Left cardiac atrium (tissue), 4 donors: ENCODE data around the gene ANO8. TPM values are rescaled to one million over a fixed set of nuclear protein-coding genes. Genes with fewer than 3 reads are reported as not detected.
A peak's percentile ranks its signal among the peaks of the same experiment; 100 is the strongest.

Experiments used
- ATAC-seq, 2 donors: fragments of 200-7000 bp; cut with Tn5 transposase; one replicate each; pipeline ENCODE4 v1.9.1; 2020; ENCODE audit warnings: mild to moderate bottlenecking in 2 of 2, moderate library complexity in 2 of 2
- DNase-seq: peaks from one replicate; pipeline ENCODE4 v3.0.0-alpha.2; 2020
- intact Hi-C, 2 donors: fragments of 100-400 bp; cut with DNase I; formaldehyde crosslinking; loops; one replicate each; pipeline versions ENCODE4 v1.14.1 to v1.15.1; 2022 to 2023
- total RNA-seq, 2 donors: library from RNA; stranded (reverse); fragmentation: NEBNext Ultra II Directional; extraction: Animal tissue kit (Norgen Biotek cat#: 25700); gene quantifications; one replicate each; pipeline ENCODE4 v1.2.1, GENCODE V29; 2021
- donor health status: DM: no; HTN: yes; CAD: no.
- donor health status: DM: no; HTN: yes; CAD: no; lungs with severe emphysema.
- donor health status: DM: yes; HTN: yes; CAD: no.
- donor health status: Dilated cardiomyopathy.

The ANO8 gene
- total RNA-seq, 2 donors from 2014 or later: 9.5 to 10.0 TPM

- intact Hi-C loops: no loop called here
- DNase-seq: no peak
- no peak for ATAC-seq
Measured at GRCh38 chr19:17318966-17319365, 15.7 kb downstream of the ANO8 start.

- ATAC-seq: no peak
- intact Hi-C loops: no loop called here
Measured at GRCh38 chr19:17314007-17314593, 20.6 kb downstream of the ANO8 start.

DNA sequence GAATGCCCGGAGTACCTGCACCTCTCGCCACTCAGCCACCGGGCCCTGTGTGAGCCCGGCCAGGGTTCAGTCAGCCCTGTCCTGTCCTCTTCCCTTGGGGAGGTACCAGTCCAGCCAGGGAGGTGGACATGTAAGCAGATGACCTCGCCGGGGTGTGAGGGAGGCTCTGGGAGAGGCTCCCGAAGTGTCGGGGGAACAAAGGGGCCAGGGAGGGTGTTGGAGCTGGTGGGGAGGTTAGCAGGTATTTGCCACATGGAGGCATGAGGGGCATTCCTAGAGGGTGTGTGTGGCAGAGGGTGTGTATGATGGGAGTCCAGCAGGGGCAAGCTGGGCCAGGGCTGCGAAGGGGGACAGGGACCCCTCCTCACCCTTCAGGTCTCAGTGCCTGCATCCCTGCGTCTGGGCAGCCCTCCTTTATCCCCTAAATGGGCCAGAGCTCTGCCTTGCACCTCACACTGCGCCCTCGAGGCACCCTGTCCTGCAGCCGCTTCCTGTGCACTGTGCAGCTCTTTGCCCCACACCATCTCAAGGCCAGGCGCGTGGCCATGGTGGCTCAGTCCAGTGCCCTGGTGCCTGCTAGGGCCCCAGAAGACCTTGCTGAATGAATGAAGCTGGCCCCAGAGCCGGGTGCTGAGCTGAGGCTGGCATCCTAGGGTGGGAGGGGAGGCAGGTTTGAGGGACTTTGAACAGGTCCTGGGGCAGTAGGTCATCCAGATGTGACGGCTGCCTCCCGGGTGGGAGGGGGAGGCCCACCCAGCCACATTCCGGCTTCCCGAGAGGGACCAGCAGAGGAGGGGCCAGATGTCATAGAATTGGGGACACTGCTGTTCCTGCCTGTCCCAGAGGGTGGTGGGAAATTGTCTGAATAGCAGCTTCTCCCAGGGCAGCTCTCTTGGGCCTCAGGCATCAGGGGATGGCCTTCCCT lies 22.2 kb downstream of the ANO8 start:
- DNase-seq (no peak), ATAC-seq (no peak)
- intact Hi-C loops: no loop called here

More at GRCh38 chr19:17314007-17314593, 20.6 kb downstream of the ANO8 start:
- DNase-seq: no peak

DNA sequence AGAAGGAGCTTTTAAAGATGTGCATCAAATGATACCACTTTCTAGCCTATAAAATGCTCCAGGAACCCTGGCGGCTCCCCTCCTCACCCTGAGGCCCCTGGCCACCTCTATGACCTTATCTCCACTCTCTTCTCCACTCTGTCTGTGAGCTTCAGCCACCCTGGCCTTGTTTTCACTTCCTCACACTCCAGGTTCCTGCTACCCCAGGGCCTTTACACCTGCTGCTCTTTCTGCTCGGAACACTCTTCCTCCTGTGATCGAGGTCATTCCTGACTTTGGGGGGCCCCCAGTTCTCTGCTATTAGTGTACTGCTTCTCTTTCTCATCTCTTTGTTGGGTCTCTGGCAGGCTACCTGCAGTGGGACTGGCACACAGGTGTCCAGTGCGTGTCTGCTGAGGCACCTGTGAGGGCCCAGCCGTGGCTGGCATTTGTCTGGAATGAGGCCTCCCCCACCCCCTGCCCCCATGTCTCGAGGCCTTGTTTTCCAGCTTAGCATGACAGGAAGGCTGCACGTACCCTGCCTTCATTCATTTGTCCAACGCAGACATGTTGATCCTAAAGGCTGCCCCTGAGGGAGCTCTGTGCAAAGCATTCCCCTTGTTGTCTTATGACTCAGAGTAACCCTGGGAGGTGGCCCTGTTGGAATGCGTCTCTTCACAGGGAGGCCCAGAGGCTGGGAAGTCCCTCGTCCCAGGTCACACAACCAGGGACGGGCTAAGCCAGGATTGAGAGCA lies 23.0 kb downstream of the ANO8 start:
- ATAC-seq (no peak), DNase-seq (no peak)
- intact Hi-C loops: no loop called here

DNA sequence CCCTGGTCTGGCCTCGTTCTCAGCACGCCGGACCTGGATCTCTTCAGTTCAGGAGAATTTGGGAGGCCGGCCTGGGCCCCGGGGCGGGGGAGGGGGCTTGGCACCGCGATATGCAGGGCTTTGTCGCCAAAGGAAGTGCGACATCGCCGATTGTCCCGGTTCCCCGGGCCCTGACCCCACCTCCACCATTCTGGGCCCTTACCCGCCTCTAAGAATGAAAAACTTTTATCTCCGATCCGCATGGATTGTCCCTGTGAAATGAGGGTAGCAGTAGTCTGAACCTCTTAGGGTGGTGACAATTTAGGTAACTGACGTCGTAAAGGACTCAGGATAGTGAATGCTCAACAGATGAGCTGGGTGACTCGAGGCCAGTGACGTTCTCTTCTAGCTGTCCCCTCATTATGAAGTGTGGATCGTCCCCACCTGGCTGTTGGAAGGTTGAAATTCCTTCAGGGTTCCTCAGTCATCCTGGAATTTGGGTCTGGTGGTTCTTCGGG lies 24.6 kb downstream of the ANO8 start:
- DNase-seq (no peak), ATAC-seq (no peak)
- intact Hi-C loops: no loop called here

- intact Hi-C loops: no loop called here
- peak; percentile 88 to 89 for ATAC-seq
- DNase-seq: peak; percentile 100
Measured at GRCh38 chr19:17309198-17309964, 25.3 kb downstream of the ANO8 start, which contains the start of gene DDA1. Gene DDA1, plus strand, starts transcription at chr19:17309563. Its CDS starts 92 bp downstream, at chr19:17309655.

- intact Hi-C loops: no loop called here
- ATAC-seq (no peak), DNase-seq (no peak)
Measured at GRCh38 chr19:17307876-17308377, 26.7 kb downstream of the ANO8 start.

DNA sequence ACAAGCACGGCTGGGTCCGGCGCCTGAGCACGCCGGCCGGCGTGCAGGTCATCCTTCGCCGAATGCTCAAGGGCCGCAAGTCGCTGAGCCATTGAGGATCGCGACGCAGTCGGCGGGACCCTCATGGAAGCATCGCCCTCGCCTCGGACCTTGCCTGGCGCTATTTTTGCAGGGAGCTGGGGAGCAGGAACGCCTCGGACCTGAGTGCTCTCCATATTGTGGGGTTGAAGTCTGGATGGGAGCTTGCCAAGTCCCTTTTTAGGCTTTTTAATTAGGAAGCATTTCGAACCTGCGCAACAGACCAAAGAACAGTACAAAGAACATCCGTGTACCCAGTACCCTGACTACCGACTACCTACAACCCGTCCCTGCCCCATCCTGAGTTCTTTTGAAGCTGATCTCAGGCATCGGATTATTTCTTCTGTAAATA lies 28.4 kb downstream of the ANO8 start:
- ATAC-seq: no peak
- DNase-seq: no peak
- intact Hi-C loops: no loop called here

DNA sequence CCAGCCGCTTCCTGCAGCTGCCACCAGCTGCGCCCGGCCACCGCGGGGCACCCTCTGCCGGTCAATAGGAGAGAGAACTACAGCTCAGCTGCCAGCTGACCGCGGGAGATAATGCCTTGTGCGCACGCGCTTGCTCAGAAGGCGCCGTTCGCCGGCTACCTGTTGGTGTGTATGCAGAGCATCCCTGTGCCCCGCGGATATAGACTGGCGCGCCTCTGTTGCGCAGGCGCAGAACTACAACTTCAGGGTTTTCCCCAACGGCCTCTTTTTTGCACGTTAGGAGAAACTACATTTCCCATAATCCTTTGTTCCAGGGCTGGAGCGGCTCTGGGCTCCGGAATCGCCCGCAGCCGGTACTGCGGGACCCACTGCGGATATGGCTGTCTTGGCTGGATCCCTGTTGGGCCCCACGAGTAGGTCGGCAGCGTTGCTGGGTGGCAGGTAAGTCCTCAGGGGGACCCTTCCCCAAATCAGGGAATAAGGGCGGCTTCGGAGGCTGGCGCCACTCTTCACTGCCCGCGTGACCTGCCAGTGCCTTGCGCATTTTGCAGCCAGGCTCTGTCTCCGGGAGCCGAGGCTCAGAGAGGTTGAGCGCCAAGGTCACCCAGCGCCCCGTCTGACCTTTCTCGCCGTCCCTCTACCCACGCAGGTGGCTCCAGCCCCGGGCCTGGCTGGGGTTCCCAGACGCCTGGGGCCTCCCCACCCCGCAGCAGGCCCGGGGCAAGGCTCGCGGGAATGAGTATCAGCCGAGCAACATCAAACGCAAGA lies 29.0 kb downstream of the ANO8 start, which contains the start of gene MRPL34:
Gene MRPL34 (plus strand): TSS at position 356 of the 768 bp plus-strand sequence. CDS start 21 bp downstream, at position 377.
- intact Hi-C loops: no loop called here
- DNase-seq (peak; percentile 96), ATAC-seq (peak; percentile 67 to 75)

DNA sequence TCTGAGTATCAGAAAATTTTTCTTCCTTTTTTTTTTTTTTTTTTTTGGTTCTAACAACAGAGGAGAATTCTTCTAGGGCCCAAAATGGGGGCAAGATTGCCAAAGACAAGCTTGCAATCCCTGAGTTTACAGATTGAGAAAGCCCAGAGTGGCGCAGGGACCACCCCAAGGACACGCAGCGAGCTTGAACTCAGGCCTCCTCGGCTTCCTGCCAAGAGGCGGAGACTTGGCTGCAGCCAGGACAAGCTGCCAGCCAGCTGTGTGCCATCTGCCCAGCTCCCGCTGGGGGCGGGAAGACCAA lies 29.5 kb downstream of the ANO8 start:
- ATAC-seq: no peak
- DNase-seq: no peak
- intact Hi-C loops: no loop called here

DNA sequence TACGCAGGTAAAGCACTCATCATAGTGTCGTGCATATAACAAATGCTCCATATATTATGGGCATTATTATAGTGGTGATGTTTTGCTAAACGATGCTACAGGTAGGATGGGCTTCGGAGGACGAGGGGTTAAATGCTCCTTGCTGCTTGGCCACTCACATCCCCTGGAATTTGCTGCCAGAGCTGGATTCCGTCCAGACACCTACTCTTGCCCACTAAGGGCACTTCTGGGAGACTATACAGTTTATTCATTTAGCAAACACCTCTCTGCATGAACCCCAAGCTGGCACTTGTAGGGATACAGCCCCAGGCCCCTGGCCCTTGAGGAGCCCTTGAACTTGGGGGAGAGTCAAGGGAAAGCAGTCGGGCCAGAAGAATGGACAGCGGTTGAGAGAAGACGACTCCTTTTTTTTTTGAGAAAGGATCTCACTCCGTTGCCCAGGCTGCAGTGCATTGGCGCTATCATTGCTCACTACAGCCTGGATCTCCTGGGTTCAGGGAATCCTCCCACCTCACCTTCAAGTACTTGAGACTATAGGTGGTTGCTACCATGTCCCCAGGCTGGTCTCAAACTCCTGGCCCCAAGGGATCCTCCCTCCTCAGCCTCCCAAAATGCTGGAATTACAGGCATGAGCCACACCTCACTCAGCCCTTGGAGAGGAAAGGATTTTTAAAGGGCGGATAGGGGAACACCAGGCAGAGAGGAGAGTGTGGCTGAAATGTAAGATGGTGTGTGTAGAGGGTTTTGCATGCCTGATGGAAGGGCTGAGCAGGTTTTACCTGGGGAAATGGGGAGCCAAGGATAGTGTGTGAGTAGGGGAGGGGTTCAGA lies 30.1 kb downstream of the ANO8 start:
- intact Hi-C loops: loop anchor here in 1 of 2 donors (5.0 kb wide), 1 partner anchor 38 kb away; no protein-coding TSS in a partner anchor
- DNase-seq (no peak), ATAC-seq (no peak)

DNA sequence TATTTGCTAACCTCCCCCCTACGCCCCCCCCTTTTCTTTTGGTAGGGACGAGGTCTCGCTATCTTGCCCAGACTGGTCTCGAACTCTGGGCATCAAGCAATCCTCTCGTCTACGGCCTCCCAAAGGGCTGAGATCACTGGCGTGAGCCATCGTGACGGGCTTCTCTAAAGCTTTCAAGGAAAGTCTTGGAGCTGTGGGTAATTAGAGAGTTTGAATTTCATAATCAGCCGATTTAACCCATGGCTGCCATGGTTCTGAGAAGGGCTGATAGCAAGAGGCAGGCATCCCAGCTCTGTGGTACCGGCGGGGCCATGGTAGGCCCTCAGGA lies 30.8 kb downstream of the ANO8 start:
- ATAC-seq (no peak), DNase-seq (no peak)
- intact Hi-C loops: loop anchor here in 1 of 2 donors (5.0 kb wide), 1 partner anchor 38 kb away; no protein-coding TSS in a partner anchor

GRCh38 chr19:17303167-17303939 lies 31.3 kb downstream of the ANO8 start, which contains the start of gene ABHD8:
Gene ABHD8, minus strand, starts transcription at chr19:17303425. Its CDS starts 1,809 bp downstream, at chr19:17301616.
- ATAC-seq: peak; percentile 86 to 89

DNA sequence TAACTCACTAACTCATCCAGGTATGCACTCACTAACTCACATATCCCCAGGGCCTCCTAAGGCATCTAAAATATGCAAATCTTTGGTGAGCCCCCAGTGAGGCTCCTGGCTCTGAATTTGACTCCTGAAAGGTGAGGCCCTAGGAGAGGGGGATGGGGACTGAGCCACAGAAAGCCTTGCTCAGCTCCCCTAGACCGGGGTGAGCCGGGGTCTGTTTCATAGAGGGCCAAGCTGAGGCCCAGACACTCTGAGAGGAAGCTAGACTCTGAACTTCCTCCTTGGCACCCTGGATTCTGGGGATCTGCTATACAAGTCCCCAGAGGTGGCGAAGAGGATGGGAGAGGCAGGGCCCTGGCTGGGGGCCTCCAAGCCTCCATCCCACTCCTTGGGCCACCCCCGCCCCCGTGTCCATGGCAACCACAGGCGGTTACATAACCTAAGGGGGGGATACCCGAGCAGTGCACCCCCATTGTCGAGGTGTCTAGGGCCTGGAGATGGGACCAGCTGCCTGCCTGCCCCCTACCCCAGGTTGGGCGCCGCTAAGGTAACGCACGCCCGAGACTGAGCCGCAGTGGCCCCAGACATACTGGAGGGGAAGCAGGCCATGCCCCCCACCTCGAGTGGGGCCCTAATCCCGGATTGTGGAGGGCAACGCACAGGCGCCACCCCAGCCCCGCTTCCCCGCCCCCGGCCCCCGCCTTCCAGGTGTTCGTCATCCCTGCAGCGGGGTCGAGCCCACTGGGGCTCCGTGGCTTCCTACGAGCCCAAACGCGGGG lies 32.1 kb downstream of the ANO8 start:
- ATAC-seq (no peak), DNase-seq (no peak)
- intact Hi-C loops: loop anchor here in 1 of 2 donors (5.0 kb wide), 1 partner anchor 40 kb away; no protein-coding TSS in a partner anchor

More at GRCh38 chr19:17303167-17303939, 31.3 kb downstream of the ANO8 start, which contains the start of gene ABHD8:
- peak; percentile 97 for DNase-seq
- intact Hi-C loops: loop anchor here in 1 of 2 donors (5.0 kb wide), 1 partner anchor 39 kb away; no protein-coding TSS in a partner anchor

DNA sequence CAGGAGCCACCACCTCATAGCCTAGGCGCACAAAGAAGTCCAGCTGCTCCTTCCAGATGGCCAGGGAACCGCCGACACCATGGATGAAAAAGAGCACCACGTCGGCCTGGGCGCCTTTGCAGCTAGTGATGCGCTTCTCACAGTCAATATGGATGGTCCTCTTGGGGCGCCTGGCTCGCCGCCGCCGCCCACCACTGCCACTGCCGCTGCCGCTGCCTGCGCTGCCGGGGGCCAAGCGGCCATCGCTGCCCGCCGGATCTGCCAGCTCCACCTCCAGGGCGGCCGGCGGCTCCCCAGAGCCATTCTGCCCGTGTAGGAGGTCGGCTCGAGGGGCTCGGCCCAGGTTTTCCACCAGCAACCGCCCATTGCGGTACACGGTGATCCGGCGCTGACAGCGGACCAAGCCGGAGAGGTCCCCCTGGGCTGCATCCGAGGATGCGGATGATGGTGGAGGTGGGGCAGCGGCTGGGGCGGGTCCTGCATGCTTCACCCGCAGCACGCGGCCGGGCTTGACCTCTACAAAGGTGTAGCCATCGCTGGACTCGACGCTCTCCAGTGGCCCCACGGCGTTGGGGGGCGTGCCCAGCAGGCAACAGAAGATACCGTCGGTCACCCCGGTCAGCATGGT lies 33.5 kb downstream of the ANO8 start:
- intact Hi-C loops: loop anchor here in 1 of 2 donors (5.0 kb wide), 1 partner anchor 41 kb away; no protein-coding TSS in a partner anchor
- no peak for ATAC-seq
- DNase-seq: no peak
